ENCODE results near the gene ANKUB1. TPM values are rescaled to one million over a fixed set of nuclear protein-coding genes. Genes with fewer than 3 reads are reported as not detected.
"Not testable (repeated sequence)": the region's sequence is repeated elsewhere in the genome, so short reads cannot be mapped to it uniquely, and the experiment has no call there.

Gene ANKUB1, protein sequence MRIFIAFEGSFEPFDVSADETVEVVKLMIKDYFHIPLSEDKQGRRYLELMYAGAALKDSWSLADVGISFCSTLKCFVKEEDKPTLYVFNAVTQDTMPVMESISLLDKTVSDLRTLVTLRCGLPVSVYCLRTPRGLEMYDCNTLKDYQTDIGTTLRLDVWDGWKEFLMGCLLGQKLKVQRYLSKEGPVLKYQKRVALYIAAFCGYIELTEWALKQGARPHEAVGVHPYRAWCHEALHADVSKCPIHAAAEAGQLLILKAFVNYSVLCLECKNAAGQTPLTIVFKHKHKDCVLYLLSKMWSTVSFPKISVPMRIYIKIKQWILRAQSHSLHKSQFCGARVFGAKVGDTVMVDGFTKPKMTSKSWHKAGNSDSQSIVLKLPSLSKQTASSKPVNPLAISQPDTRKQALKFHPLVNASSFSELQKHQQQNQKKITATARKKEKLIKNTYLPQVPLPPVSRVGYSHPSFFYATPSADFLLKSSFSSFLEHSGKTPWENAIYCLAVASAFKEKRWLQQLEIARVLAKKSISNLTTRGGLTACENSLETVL
- 0.26 and 2.1 TPM in 2 replicates for total RNA-seq

DNA sequence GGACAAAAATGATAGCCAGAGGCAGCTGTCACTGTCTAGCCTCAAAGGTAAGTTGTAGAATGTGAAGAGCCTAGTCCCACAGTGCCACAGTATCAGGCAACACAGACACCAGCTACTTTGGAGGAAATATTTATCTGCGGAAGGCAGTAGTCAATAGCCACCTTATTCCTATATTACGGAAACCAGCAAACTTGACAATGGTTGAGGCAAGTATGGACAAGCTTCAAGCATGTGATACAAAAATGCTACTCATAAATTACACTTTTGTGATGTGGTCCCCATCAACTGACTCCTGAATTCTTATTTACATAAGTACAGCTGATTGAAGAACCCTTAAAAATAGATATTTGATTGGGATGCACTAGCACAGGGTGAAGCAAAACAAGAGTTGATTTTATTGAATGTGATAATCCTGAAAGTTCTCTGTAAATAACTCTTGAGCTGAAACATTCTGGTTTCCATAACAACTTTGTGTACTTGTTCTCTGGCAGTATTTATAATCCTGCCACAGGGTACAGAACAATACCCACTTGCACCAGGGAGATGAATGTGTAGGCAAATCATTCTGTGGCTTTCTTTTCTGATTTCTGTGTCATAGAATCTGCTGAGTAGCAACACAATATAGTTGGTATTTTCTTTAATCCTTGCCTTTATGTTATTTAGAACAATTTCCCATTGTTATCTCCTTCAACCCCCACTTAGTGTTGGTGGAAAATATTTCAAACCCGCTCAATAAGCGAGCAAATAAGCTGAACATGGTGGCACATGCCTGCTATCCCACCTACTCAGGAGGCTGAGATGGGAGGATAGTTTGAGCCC, at the start of gene ANKUB1:
TSS of gene ANKUB1 (minus strand) at position 103 of the 819 bp plus-strand sequence. CDS start 188 bp downstream, outside the sequence.
- FAIRE-seq, result no peak

DNA sequence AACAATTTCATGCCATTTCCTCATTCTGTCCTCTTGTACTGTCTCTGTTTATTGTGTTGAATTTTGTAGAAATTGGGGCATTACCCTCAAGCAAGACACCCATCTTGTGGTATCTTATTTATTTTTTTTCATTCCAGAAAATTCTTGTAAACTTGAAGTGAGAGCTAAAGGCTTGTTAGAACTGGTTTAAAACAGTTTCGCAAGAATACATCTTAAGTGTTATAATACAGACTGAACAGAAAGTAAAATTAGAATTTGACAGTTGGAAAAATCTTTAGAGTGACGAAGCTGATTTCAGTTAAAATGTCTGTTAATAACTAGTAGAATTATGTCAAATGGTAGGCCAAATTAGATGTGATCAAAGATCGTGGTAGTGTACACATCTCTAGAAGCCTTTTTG, 47.5 kb upstream of the ANKUB1 start:
- Histone ChIP-seq H3K27me3 (ENCODE audit: control insufficient read depth, insufficient read depth, low read length) (no peaks in the 10 kb centered on the region), H3K36me3 (ENCODE audit: control insufficient read depth, insufficient read depth, low read length) (peaks cover 1% of the 10 kb centered on the region), H3K4me3 (ENCODE audit: low read depth, low read length) (no peak overlapping the region)
- DNase-seq (ENCODE audit: low read depth), result peak; percentile 67
- no peak for FAIRE-seq
- TF ChIP-seq, protein P1, sequence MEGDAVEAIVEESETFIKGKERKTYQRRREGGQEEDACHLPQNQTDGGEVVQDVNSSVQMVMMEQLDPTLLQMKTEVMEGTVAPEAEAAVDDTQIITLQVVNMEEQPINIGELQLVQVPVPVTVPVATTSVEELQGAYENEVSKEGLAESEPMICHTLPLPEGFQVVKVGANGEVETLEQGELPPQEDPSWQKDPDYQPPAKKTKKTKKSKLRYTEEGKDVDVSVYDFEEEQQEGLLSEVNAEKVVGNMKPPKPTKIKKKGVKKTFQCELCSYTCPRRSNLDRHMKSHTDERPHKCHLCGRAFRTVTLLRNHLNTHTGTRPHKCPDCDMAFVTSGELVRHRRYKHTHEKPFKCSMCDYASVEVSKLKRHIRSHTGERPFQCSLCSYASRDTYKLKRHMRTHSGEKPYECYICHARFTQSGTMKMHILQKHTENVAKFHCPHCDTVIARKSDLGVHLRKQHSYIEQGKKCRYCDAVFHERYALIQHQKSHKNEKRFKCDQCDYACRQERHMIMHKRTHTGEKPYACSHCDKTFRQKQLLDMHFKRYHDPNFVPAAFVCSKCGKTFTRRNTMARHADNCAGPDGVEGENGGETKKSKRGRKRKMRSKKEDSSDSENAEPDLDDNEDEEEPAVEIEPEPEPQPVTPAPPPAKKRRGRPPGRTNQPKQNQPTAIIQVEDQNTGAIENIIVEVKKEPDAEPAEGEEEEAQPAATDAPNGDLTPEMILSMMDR (IDR thresholded peaks at IDR 0.05; ENCODE audit: insufficient read depth, low read length, severe bottlenecking), result no peak

More for the DNA sequence above, at the start of gene ANKUB1:
- H3K27me3 ChIP-seq (ENCODE audit: control insufficient read depth, insufficient read depth, low read length), result no peaks in the 10 kb centered on the region
- DNase-seq (ENCODE audit: low read depth), result peak; percentile 86
- peak within 1 kb of the TSS; percentile 7 for H3K4me3 ChIP-seq (ENCODE audit: low read depth, low read length)
- TF ChIP-seq, protein P1 (IDR thresholded peaks at IDR 0.05; ENCODE audit: insufficient read depth, low read length, severe bottlenecking), result no peak
- H3K36me3 ChIP-seq (ENCODE audit: control insufficient read depth, insufficient read depth, low read length), result no peaks in the 10 kb centered on the region

DNA sequence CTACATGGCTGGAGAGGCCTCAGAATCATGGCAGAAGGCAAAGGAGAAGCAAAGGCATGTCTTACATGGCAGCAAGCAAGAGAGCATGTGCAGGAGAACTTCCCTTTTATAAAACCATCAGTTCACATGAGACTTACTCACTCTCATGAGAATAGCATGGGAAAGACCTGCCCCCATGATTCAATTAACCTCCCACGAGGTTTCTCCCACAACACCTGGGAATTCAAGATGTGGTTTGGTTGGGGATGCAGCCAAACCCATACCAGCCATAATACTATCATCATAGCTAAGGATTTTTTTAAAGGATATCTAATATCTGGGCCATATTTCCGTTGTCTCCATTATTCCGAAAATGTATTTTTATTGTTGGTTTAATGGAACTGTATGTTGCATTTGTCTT, 47.1 kb upstream of the ANKUB1 start:
- not testable (repeated sequence) for H3K36me3 ChIP-seq (ENCODE audit: control insufficient read depth, insufficient read depth, low read length); H3K27me3 ChIP-seq (ENCODE audit: control insufficient read depth, insufficient read depth, low read length); FAIRE-seq; H3K4me3 ChIP-seq (ENCODE audit: low read depth, low read length)
- peak; percentile 13 for DNase-seq (ENCODE audit: low read depth)

DNA sequence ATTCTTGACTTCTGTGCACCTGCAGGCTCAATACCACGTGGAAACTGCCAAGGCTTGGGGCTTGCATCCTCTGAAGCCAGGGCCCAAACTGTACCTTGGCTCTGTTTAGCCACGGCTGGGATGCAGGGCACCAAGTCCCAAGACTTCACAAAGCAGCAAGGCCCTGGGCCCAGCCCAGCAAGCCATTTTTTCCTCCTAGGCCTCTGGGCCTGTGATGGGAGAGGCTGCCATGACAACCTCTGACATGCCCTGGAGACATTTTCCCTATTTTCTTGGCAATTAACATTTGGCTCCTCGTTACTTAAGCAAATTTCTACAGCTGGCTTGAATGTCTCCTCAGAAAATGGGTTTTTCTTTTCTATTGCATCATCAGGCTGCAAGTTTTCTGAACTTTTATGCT, 46.1 kb upstream of the ANKUB1 start:
- not testable (repeated sequence) for H3K4me3 ChIP-seq (ENCODE audit: low read depth, low read length); H3K27me3 ChIP-seq (ENCODE audit: control insufficient read depth, insufficient read depth, low read length); DNase-seq (ENCODE audit: low read depth); FAIRE-seq; H3K36me3 ChIP-seq (ENCODE audit: control insufficient read depth, insufficient read depth, low read length)

DNA sequence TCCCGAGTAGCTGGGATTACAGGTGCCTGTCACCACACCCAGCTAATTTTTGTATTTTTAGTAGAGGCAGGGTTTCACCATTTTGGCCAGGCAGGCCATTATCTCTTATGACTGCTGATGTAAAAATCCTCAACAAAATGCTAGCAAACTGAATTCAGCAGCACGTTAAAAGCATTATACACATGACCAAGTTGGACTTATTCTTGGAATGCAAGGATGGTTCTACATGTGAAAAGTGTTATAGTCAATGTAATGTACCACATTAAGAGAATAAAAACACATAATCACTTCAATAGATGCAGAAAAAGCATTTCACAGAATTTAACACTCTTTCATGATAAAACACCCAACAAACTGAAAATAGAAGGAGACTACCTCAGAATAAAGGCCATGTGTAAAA, 40.9 kb upstream of the ANKUB1 start:
- no peak for FAIRE-seq
- no peak for DNase-seq (ENCODE audit: low read depth)
- TF ChIP-seq, protein P1 (IDR thresholded peaks at IDR 0.05; ENCODE audit: insufficient read depth, low read length, severe bottlenecking), result no peak
- Histone ChIP-seq H3K4me3 (ENCODE audit: low read depth, low read length) (no peak overlapping the region), H3K36me3 (ENCODE audit: control insufficient read depth, insufficient read depth, low read length) (peaks cover 1% of the 10 kb centered on the region), H3K27me3 (ENCODE audit: control insufficient read depth, insufficient read depth, low read length) (no peaks in the 10 kb centered on the region)

DNA sequence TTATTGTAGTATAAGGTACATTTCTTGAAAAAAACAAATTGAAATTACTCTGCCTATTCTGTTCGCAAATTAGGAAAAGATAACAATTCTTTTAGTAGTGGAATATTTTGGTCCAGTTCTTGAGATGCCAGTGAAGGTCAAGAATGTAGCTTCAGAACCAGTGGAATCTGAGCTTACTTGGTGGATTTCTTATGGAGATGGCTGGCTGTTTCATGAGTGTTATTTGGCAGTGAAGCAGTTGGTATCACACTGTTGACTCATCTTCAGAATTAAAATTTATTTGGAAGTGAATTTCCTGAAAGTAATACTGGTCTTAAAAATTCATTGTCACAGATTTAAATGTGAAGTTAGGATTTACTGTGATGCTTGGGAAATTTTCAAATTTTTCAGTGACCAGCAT, 39.7 kb upstream of the ANKUB1 start:
- no peak for DNase-seq (ENCODE audit: low read depth)
- FAIRE-seq, result no peak
- H3K4me3 ChIP-seq (ENCODE audit: low read depth, low read length), result no peak overlapping the region

More for the DNA sequence above, 39.7 kb upstream of the ANKUB1 start:
- TF ChIP-seq, protein P1 (IDR thresholded peaks at IDR 0.05; ENCODE audit: insufficient read depth, low read length, severe bottlenecking), result no peak
- H3K27me3 ChIP-seq (ENCODE audit: control insufficient read depth, insufficient read depth, low read length), result no peaks in the 10 kb centered on the region
- no peaks in the 10 kb centered on the region for H3K36me3 ChIP-seq (ENCODE audit: control insufficient read depth, insufficient read depth, low read length)

All from bronchial epithelial cell (primary cell).